Ishikawa (cell line): Measurements from ENCODE around the gene RTN4RL1.

ENCODE experiments used
- CEBPB ChIP-seq: IDR thresholded peaks from 2 replicates; pipeline ENCODE4 v1.6.1; 2012
- EP300 ChIP-seq: IDR thresholded peaks from 2 replicates; pipeline ENCODE4 v1.6.1; 2012; ENCODE audit warnings: borderline replicate concordance
- RAD21 ChIP-seq: IDR thresholded peaks from 2 replicates; pipeline ENCODE4 v1.6.1; 2012; ENCODE audit warnings: low read depth
- REST ChIP-seq: IDR thresholded peaks from 2 replicates; pipeline ENCODE4 v1.6.1; 2012; ENCODE audit warnings: low read depth, mild to moderate bottlenecking
- TCF12 ChIP-seq: IDR thresholded peaks from 2 replicates; pipeline ENCODE4 v1.6.1; 2012; ENCODE audit warnings: low read depth
- TEAD4 ChIP-seq: IDR thresholded peaks from 2 replicates; pipeline ENCODE4 v1.6.1; 2012

DNA sequence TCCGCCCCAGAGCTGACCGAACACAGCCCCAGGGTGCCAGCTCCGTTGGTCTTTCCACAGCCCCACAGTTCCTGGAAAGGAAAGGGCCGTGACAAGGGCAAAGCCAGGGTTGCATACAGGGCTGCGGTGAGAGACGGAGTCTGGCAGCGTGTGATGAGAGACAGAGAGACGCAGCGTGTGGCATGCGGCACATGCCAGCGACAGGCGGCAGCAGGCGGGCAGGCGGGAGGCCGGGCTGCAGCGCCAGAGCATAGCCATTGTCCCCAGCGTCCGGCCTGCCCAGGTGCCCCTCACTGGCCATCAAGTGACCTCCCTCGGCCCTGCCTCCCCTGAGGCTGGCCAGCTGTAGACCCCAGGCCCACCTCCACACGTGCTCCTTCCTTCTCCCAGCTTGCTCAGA is 8.6 kb downstream of the RTN4RL1 start:
- TF ChIP-seq REST = no peak
- TF ChIP-seq CEBPB = no peak
- no peak for TF ChIP-seq RAD21
- no peak for TF ChIP-seq TCF12
- no peak for TF ChIP-seq EP300
- TF ChIP-seq TEAD4 = no peak
